CD4-positive, alpha-beta T cell (primary cell): ENCODE results near the gene MBOAT1. TPM values are rescaled to one million over a fixed set of nuclear protein-coding genes. Genes with fewer than 3 reads are reported as not detected.

Experiments used
- ATAC-seq: fragments of 200-7000 bp; cut with Tn5 transposase; one replicate; pipeline ENCODE4 v1.10.0; 2022; ENCODE audit warnings: mild to moderate bottlenecking; ENCODE audit not compliant: poor library complexity
- CTCF ChIA-PET: fragments of 350-600 bp; sonication (Branson Sonifier 250); formaldehyde crosslinking; loops from one replicate; lab custom pipeline; 2021; ENCODE audit warnings: antibody characterized with exemption, inconsistent platforms; lab: Charles Lee
- POLR2A ChIA-PET: fragments of 350-600 bp; sonication (Branson Sonifier 250); formaldehyde crosslinking; loops from one replicate; lab custom pipeline; 2021; ENCODE audit warnings: antibody characterized with exemption, inconsistent platforms; lab: Charles Lee
- DNase-seq, 14 experiments: peaks; one replicate each; pipeline ENCODE4 v3.0.0-alpha.2; 2013 to 2020; ENCODE audit warnings: mixed read lengths in 2 of 14
- H3K27ac ChIP-seq, 2 donors: one replicate each; pipeline versions ENCODE4 v1.5.1 to v1.7.0; 2013; ENCODE audit warnings: low read length in 2 of 2, low read depth in 1 of 2, mild to moderate bottlenecking in 1 of 2
- H3K27me3 ChIP-seq, 2 experiments: 1 replicate in 1 of 2; 2 replicates in 1 of 2; pipeline versions ENCODE4 v1.6.1 to v1.7.0; 2013; ENCODE audit warnings: low read length in 2 of 2, control low read depth in 1 of 2, mild to moderate bottlenecking in 1 of 2, moderate library complexity in 1 of 2; ENCODE audit not compliant: insufficient read depth in 2 of 2, control insufficient read depth in 1 of 2
- H3K36me3 ChIP-seq: one replicate; pipeline ENCODE4 v1.6.1; 2013; ENCODE audit warnings: low read length, control low read depth; ENCODE audit not compliant: insufficient read depth
- H3K4me1 ChIP-seq: one replicate; pipeline ENCODE4 v1.6.1; 2013; ENCODE audit warnings: low read length, control low read depth; ENCODE audit not compliant: insufficient read depth
- H3K4me3 ChIP-seq: one replicate; pipeline ENCODE4 v1.5.1; 2013; ENCODE audit warnings: mild to moderate bottlenecking, low read length, moderate library complexity
- H3K9me3 ChIP-seq, 2 experiments: 1 replicate in 1 of 2; 2 replicates in 1 of 2; pipeline versions ENCODE4 v1.6.1 to v1.7.0; 2013; ENCODE audit warnings: low read length in 2 of 2, mild to moderate bottlenecking in 2 of 2, control low read depth in 1 of 2, moderate library complexity in 1 of 2; ENCODE audit not compliant: control insufficient read depth in 1 of 2, insufficient read depth in 1 of 2
- H3K27ac Mint-ChIP-seq: one replicate; pipeline ENCODE4 v1.8.0; 2020; ENCODE audit warnings: mixed read lengths
- H3K27me3 Mint-ChIP-seq: one replicate; pipeline ENCODE4 v1.8.0; 2021; ENCODE audit warnings: mixed read lengths
- H3K36me3 Mint-ChIP-seq: one replicate; pipeline ENCODE4 v1.8.0; 2021; ENCODE audit warnings: low read depth, mixed read lengths
- H3K4me1 Mint-ChIP-seq: one replicate; pipeline ENCODE4 v1.8.0; 2021; ENCODE audit warnings: low read depth, mixed read lengths
- H3K4me3 Mint-ChIP-seq: one replicate; pipeline ENCODE4 v1.8.0; 2020; ENCODE audit warnings: mild to moderate bottlenecking, mixed read lengths
- H3K9me3 Mint-ChIP-seq: one replicate; pipeline ENCODE4 v1.8.0; 2020; ENCODE audit warnings: mixed read lengths
- intact Hi-C, 2 experiments: fragments of 100-400 bp; cut with DNase I in 1 of 2; cut with micrococcal nuclease in 1 of 2; formaldehyde crosslinking; loops; one replicate each; pipeline versions ENCODE4 v1.15.1 to v1.9.0; 2023 to 2025; cut with DNase I, micrococcal nuclease
- total RNA-seq, 174 experiments: library from RNA in 2 of 174; stranded (reverse) in 2 of 174; gene quantifications; one replicate each; pipeline ENCODE4 v1.2.3 and lab custom pipeline; 2021 to 2026
- TF ChIP-seq, protein P1 (sequence below): fragments of 200-600 bp; IDR thresholded peaks from one replicate; pipeline ENCODE4 v1.8.0; 2022; ENCODE audit warnings: antibody characterized with exemption, mild to moderate bottlenecking

Gene MBOAT1
- total RNA-seq, 2 experiments from 2014 or later: 17.2 to 18.5 TPM

DNA sequence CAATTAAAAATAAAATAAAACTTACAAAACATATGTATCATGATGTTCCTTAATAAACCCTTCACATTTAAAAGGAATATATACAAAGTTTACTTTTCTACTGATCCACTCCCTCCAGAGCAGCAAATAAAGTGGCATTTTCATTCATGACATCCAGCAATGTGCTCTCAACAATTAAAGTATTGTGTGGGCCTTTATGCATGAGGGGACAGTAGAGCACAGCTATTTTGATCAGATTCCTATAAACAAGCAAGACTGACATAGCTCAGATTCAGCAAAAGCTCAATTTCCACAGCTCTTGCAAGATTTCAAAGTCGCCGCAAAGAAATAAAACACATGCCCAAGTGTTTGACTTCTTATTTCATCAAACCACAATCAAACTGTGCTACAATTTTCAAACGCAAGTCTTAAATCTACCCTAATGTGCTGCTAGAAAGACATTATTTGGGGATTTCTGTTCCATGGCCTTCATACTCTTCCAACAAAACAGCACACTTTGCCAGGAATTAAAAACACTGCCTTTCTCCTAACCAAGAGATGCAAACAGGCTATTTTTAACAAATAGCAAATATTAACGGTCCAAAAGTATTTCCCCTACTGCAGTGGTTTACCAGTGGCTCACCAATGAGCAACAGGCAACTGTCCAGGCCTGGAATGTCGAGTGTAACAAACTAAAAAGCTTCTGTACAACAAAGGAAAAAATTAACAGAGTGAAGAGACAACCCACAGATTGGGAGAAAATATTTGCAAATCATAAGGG, 52.3 kb downstream of the MBOAT1 start:
- no peak overlapping the region for H3K4me3 Mint-ChIP-seq
- ChIA-PET CTCF (no interaction called here), POLR2A (no interaction called here)
- Histone ChIP-seq H3K4me1 (no peaks in the 10 kb centered on the region), H3K36me3 (no peaks in the 10 kb centered on the region), H3K9me3 (no peaks in the 10 kb centered on the region), H3K4me3 (no peak overlapping the region), H3K27me3 (no peaks in the 10 kb centered on the region), H3K27ac (no peak overlapping the region)
- intact Hi-C loops: no loop called here
- peaks cover 2% of the 10 kb centered on the region for H3K36me3 Mint-ChIP-seq
- H3K27ac Mint-ChIP-seq: no peak overlapping the region
- ATAC-seq (no peak), DNase-seq (no peak)
- TF ChIP-seq, protein P1, sequence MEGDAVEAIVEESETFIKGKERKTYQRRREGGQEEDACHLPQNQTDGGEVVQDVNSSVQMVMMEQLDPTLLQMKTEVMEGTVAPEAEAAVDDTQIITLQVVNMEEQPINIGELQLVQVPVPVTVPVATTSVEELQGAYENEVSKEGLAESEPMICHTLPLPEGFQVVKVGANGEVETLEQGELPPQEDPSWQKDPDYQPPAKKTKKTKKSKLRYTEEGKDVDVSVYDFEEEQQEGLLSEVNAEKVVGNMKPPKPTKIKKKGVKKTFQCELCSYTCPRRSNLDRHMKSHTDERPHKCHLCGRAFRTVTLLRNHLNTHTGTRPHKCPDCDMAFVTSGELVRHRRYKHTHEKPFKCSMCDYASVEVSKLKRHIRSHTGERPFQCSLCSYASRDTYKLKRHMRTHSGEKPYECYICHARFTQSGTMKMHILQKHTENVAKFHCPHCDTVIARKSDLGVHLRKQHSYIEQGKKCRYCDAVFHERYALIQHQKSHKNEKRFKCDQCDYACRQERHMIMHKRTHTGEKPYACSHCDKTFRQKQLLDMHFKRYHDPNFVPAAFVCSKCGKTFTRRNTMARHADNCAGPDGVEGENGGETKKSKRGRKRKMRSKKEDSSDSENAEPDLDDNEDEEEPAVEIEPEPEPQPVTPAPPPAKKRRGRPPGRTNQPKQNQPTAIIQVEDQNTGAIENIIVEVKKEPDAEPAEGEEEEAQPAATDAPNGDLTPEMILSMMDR: no peak
- no peaks in the 10 kb centered on the region for H3K27me3 Mint-ChIP-seq
- H3K9me3 Mint-ChIP-seq: no peaks in the 10 kb centered on the region
- H3K4me1 Mint-ChIP-seq: peaks cover 13% of the 10 kb centered on the region

DNA sequence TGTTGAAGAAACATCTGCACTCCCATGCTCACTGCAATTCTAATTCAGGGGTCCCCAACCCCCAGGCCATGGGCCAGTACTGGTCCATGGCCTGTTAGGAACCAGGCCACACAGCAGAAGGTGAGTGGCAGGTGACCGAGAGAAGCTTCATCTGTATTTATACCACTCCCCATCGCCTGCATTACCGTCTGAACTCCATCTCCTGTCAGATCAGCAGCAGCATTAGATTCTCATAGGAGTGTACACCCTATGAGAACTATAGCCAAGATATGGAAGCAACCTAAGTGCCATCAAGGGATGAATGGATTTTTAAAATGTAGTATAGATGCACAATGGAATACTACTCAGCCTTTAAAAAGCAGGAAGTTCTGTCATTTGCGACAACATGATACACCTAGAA, 53.2 kb downstream of the MBOAT1 start:
- no peak overlapping the region for H3K27ac Mint-ChIP-seq
- Histone ChIP-seq H3K9me3 (no peaks in the 10 kb centered on the region), H3K4me1 (no peaks in the 10 kb centered on the region), H3K4me3 (no peak overlapping the region), H3K36me3 (no peaks in the 10 kb centered on the region), H3K27ac (no peak overlapping the region), H3K27me3 (no peaks in the 10 kb centered on the region)
- TF ChIP-seq, protein P1: no peak
- ChIA-PET CTCF (no interaction called here), POLR2A (no interaction called here)
- no peak overlapping the region for H3K4me3 Mint-ChIP-seq
- H3K27me3 Mint-ChIP-seq: no peaks in the 10 kb centered on the region
- DNase-seq: no peak
- H3K4me1 Mint-ChIP-seq: peaks cover 13% of the 10 kb centered on the region
- peaks cover 6% of the 10 kb centered on the region for H3K36me3 Mint-ChIP-seq
- intact Hi-C loops: no loop called here
- no peaks in the 10 kb centered on the region for H3K9me3 Mint-ChIP-seq
- ATAC-seq: no peak

DNA sequence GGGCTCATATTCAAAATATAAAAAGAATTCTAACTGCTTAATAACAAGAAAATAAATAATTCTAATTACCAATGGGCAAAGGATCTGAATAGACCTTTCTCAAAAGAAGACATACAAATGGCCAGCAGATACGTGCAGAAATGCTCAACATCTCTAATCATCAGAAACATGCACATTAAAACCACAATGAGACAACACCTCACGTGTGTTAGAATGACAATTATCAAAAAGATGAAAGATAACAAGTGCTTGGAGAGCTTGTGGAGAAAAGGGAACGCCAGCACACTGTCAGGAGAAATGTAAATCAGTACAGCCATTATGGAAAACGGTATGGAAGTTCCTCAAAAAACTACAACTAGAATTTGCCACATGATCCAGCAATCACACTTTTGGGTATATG, 53.6 kb downstream of the MBOAT1 start:
- DNase-seq: no peak
- no peak for ATAC-seq
- H3K27me3 Mint-ChIP-seq: no peaks in the 10 kb centered on the region
- no peaks in the 10 kb centered on the region for H3K9me3 Mint-ChIP-seq
- peaks cover 6% of the 10 kb centered on the region for H3K36me3 Mint-ChIP-seq
- no peak overlapping the region for H3K27ac ChIP-seq
- POLR2A ChIA-PET: no interaction called here
- H3K4me3 Mint-ChIP-seq: no peak overlapping the region
- no peaks in the 10 kb centered on the region for H3K4me1 ChIP-seq
- TF ChIP-seq, protein P1: no peak
- no peak overlapping the region for H3K4me3 ChIP-seq
- intact Hi-C loops: no loop called here
- no peaks in the 10 kb centered on the region for H3K36me3 ChIP-seq
- no peaks in the 10 kb centered on the region for H3K27me3 ChIP-seq
- H3K27ac Mint-ChIP-seq: no peak overlapping the region
- CTCF ChIA-PET: no interaction called here
- H3K9me3 ChIP-seq: no peaks in the 10 kb centered on the region
- peaks cover 13% of the 10 kb centered on the region for H3K4me1 Mint-ChIP-seq
